HCT116 (cell line): ENCODE data around the gene LCE2C. TPM values are rescaled to one million over a fixed set of nuclear protein-coding genes. Genes with fewer than 3 reads are reported as not detected.

Source experiments
- ATAC-seq: fragments of 200-7000 bp; cut with Tn5 transposase; 2 replicates; pipeline ENCODE4 v1.9.1; 2020; ENCODE audit warnings: mild to moderate bottlenecking, moderate library complexity
- BruUV-seq: library from RNA; stranded (reverse); fragments of 400-500 nt; replicated peaks from 2 replicates; lab custom pipeline; 2021; lab: Mats Ljungman, UMichigan
- CTCF ChIA-PET: fragments of 300-600 bp; sonication (Branson Sonifier 250); formaldehyde crosslinking; loops from one replicate; lab custom pipeline; 2021; ENCODE audit warnings: antibody characterized with exemption; lab: Charles Lee
- POLR2A ChIA-PET: fragments of 300-600, 350-600 bp; sonication (Branson Sonifier 250); formaldehyde crosslinking; loops from one replicate; lab custom pipeline; 2021; ENCODE audit warnings: antibody characterized with exemption; lab: Charles Lee
- RAD21 ChIA-PET, 2 experiments: fragments of 300-600 bp; sonication (Branson Sonifier 250); formaldehyde crosslinking; loops; one replicate each; lab custom pipeline; 2023; ENCODE audit warnings: low total read pairs in 2 of 2; ENCODE audit not compliant: uncharacterized antibody in 2 of 2, unreplicated experiment in 2 of 2, low non-redundant PET in 1 of 2; lab: Charles Lee
- DNase-seq: peaks from one replicate; pipeline ENCODE4 v3.0.0-alpha.2; 2010; ENCODE audit warnings: low read depth, low spot score
- H2AFZ ChIP-seq: fragments of 200-600 bp; shearing (Covaris generic), sonication (generic); 2 replicates; pipeline ENCODE4 v1.6.1; 2017; ENCODE audit warnings: low read depth, mixed run types, mixed read lengths, antibody characterized with exemption, low read length; ENCODE audit not compliant: poor library complexity, severe bottlenecking
- H3K27ac ChIP-seq: 2 replicates; pipeline ENCODE4 v1.5.1; 2012; ENCODE audit warnings: low read depth, low read length
- H3K27me3 ChIP-seq: fragments of 200-600 bp; sonication (generic); 2 replicates; pipeline ENCODE4 v1.6.1; 2016; ENCODE audit warnings: mixed run types, low read length, mixed read lengths; ENCODE audit not compliant: insufficient read depth
- H3K36me3 ChIP-seq, 2 experiments: fragments of 200-500 bp in 1 of 2; fragments of 200-600 bp in 1 of 2; sonication (Bioruptor generic) in 1 of 2; sonication (generic) in 1 of 2; 2 replicates each; pipeline versions ENCODE4 v1.5.1 to v1.6.1; 2014 to 2016; ENCODE audit warnings: low read length in 2 of 2, inconsistent platforms in 1 of 2, mixed read lengths in 1 of 2, mixed run types in 1 of 2; ENCODE audit not compliant: insufficient read depth in 2 of 2, control insufficient read depth in 1 of 2
- H3K4me1 ChIP-seq, 2 experiments: fragments of 200-600 bp in 1 of 2; sonication (generic) in 1 of 2; 2 replicates each; pipeline versions ENCODE4 v1.5.1 to v1.6.1; 2012 to 2017; ENCODE audit warnings: low read length in 2 of 2, inconsistent platforms in 1 of 2, mild to moderate bottlenecking in 1 of 2, mixed read lengths in 1 of 2, mixed run types in 1 of 2, moderate library complexity in 1 of 2; ENCODE audit not compliant: insufficient read depth in 2 of 2, control insufficient read depth in 1 of 2
- H3K4me2 ChIP-seq: fragments of 200-600 bp; sonication (generic); 2 replicates; pipeline ENCODE4 v1.6.1; 2017; ENCODE audit warnings: mixed run types, low read length, mixed read lengths
- H3K4me3 ChIP-seq, 2 experiments: fragments of 200-600 bp in 1 of 2; sonication (generic) in 1 of 2; replicated peaks in 1 of 2; 2 replicates each; pipeline ENCODE4 v1.5.1; 2011 to 2016; ENCODE audit warnings: low read length in 2 of 2, control low read depth in 1 of 2, low read depth in 1 of 2, mild to moderate bottlenecking in 1 of 2, mixed read lengths in 1 of 2, mixed run types in 1 of 2
- H3K79me2 ChIP-seq: fragments of 200-600 bp; sonication (generic); 2 replicates; pipeline ENCODE4 v1.6.1; 2017; ENCODE audit warnings: mild to moderate bottlenecking, mixed run types, low read length, moderate library complexity, mixed read lengths; ENCODE audit not compliant: insufficient read depth
- H3K9ac ChIP-seq: fragments of 200-600 bp; sonication (generic); 2 replicates; pipeline ENCODE4 v1.6.1; 2016; ENCODE audit warnings: low read length, mixed read lengths
- H3K9me2 ChIP-seq: fragments of 200-600 bp; sonication (generic), shearing (Covaris generic); 2 replicates; pipeline ENCODE4 v1.6.1; 2017; ENCODE audit warnings: mixed run types, mild to moderate bottlenecking, moderate library complexity; ENCODE audit not compliant: insufficient read depth
- H3K9me3 ChIP-seq, 2 experiments: fragments of 200-500 bp in 1 of 2; fragments of 200-600 bp in 1 of 2; sonication (Bioruptor generic) in 1 of 2; sonication (generic) in 1 of 2; 2 replicates each; pipeline ENCODE4 v1.6.1; 2014 to 2017; ENCODE audit warnings: low read length in 2 of 2, mixed read lengths in 2 of 2, inconsistent platforms in 1 of 2, low read depth in 1 of 2, mild to moderate bottlenecking in 1 of 2, mixed run types in 1 of 2, moderate library complexity in 1 of 2; ENCODE audit not compliant: control insufficient read depth in 1 of 2, insufficient read depth in 1 of 2
- H4K20me1 ChIP-seq: fragments of 200-600 bp; sonication (generic), shearing (Covaris generic); 2 replicates; pipeline ENCODE4 v1.6.1; 2017; ENCODE audit warnings: mixed run types, mild to moderate bottlenecking, moderate library complexity; ENCODE audit not compliant: insufficient read depth
- CEBPB ChIP-seq: IDR thresholded peaks from 2 replicates; pipeline ENCODE4 v1.6.1; 2012; ENCODE audit warnings: low read depth
- CTCF ChIP-seq, 3 experiments: fragments of 200-600 bp in 1 of 3; sonication (generic) in 1 of 3; IDR thresholded peaks in 2 of 3; conservative IDR thresholded peaks in 1 of 3; 2 replicates each; pipeline ENCODE4 v1.5.1; 2012 to 2017; ENCODE audit warnings: low read depth in 2 of 3, low read length in 2 of 3, antibody characterized with exemption in 1 of 3, borderline replicate concordance in 1 of 3, control low read depth in 1 of 3, mild to moderate bottlenecking in 1 of 3, mixed read lengths in 1 of 3, mixed run types in 1 of 3, moderate library complexity in 1 of 3; ENCODE audit not compliant: insufficient read depth in 1 of 3
- EGR1 ChIP-seq: IDR thresholded peaks from 2 replicates; pipeline ENCODE4 v1.6.1; 2012; ENCODE audit warnings: low read depth
- EZH2 ChIP-seq: fragments of 200-600 bp; sonication (generic); IDR thresholded peaks from 2 replicates; pipeline ENCODE4 v1.6.1; 2017; ENCODE audit warnings: antibody characterized with exemption, mixed run types
- EZH2phosphoT487 ChIP-seq: fragments of 200-600 bp; IDR thresholded peaks from 2 replicates; pipeline ENCODE4 v1.6.1; 2018; ENCODE audit warnings: antibody characterized with exemption, borderline replicate concordance
- FOSL1 ChIP-seq: IDR thresholded peaks from 2 replicates; pipeline ENCODE4 v1.6.1; 2012; ENCODE audit warnings: low read depth
- JUND ChIP-seq: IDR thresholded peaks from 2 replicates; pipeline ENCODE4 v1.6.1; 2012
- RAD21 ChIP-seq: IDR thresholded peaks from 2 replicates; pipeline ENCODE4 v1.6.1; 2012; ENCODE audit warnings: low read depth, mild to moderate bottlenecking
- SIN3A ChIP-seq: IDR thresholded peaks from 2 replicates; pipeline ENCODE4 v1.6.1; 2012; ENCODE audit warnings: low read depth
- SP1 ChIP-seq: IDR thresholded peaks from 2 replicates; pipeline ENCODE4 v1.6.1; 2012; ENCODE audit warnings: low read depth
- SRF ChIP-seq: IDR thresholded peaks from 2 replicates; pipeline ENCODE4 v1.6.1; 2012; ENCODE audit warnings: low read depth
- YY1 ChIP-seq: IDR thresholded peaks from 2 replicates; pipeline ENCODE4 v1.6.1; 2011; ENCODE audit warnings: low read length, low read depth, moderate library complexity, mild to moderate bottlenecking; ENCODE audit not compliant: insufficient replicate concordance; ENCODE audit errors: extremely low read depth
- ZFX ChIP-seq: fragments of 450-650 bp; IDR thresholded peaks from 2 replicates; pipeline ENCODE4 v1.6.1; 2017
- ZNF274 ChIP-seq: fragments of 200-500 bp; sonication (Bioruptor generic); IDR thresholded peaks from 2 replicates; pipeline ENCODE4 v1.6.1; 2014; ENCODE audit warnings: mild to moderate bottlenecking, low read depth, low read length, inconsistent platforms
- intact Hi-C: fragments of 100-400 bp; cut with micrococcal nuclease; formaldehyde crosslinking; loops from 2 replicates; pipeline ENCODE4 v1.10.0; 2022
- total RNA-seq: library from RNA; stranded (reverse); gene quantifications from one replicate; pipeline ENCODE4 v1.2.1, GENCODE V29; 2021; ENCODE audit not compliant: unreplicated experiment
- TF ChIP-seq, protein P1 (sequence below): IDR thresholded peaks from 2 replicates; pipeline ENCODE4 v1.6.1; 2012
- TF ChIP-seq, protein P2 (sequence below): IDR thresholded peaks from 2 replicates; pipeline ENCODE4 v1.6.1; 2012; ENCODE audit warnings: low read depth

Gene LCE2C
- total RNA-seq, 1 experiment from 2014 or later = not detected

GRCh38 chr1:152657677-152658076, 17.4 kb upstream of the LCE2C start:
- ChIA-PET POLR2A (no interaction called here), CTCF (interaction anchor here (0.9 kb wide), 1 partner anchor 213 kb away, joined by 3 read pairs; no protein-coding TSS in a partner anchor), RAD21 (no interaction called here)
- intact Hi-C loops = no loop called here
- Histone ChIP-seq H3K4me1 (no peaks in the 10 kb centered on the region), H4K20me1 (no peaks in the 10 kb centered on the region), H3K9ac (no peak overlapping the region), H3K27ac (no peak overlapping the region), H3K79me2 (no peaks in the 10 kb centered on the region), H3K4me2 (no peak overlapping the region), H3K9me2 (no peaks in the 10 kb centered on the region), H3K4me3 (no peak overlapping the region), H2AFZ (no peak overlapping the region), H3K36me3 (no peaks in the 10 kb centered on the region), H3K9me3 (no peaks in the 10 kb centered on the region), H3K27me3 (peaks cover 46% of the 10 kb centered on the region)
- ATAC-seq = no peak
- TF ChIP-seq SRF = no peak
- no peak for TF ChIP-seq JUND
- TF ChIP-seq SIN3A = no peak
- no peak for TF ChIP-seq SP1
- no peak for TF ChIP-seq FOSL1
- TF ChIP-seq, protein P1, sequence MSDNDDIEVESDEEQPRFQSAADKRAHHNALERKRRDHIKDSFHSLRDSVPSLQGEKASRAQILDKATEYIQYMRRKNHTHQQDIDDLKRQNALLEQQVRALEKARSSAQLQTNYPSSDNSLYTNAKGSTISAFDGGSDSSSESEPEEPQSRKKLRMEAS = no peak
- no peak for TF ChIP-seq CTCF (IDR thresholded peaks at IDR 0.05 in 2 of 3, conservative IDR thresholded peaks at IDR 0.05 in 1 of 3; ENCODE audit: borderline replicate concordance in 1 of 3, insufficient read depth in 1 of 3, low read depth in 2 of 3, low read length in 2 of 3)
- no peak for TF ChIP-seq RAD21
- TF ChIP-seq EZH2 = no peak
- TF ChIP-seq ZFX = no peak
- DNase-seq = no peak
- BruUV-seq = no TSS peak

DNA sequence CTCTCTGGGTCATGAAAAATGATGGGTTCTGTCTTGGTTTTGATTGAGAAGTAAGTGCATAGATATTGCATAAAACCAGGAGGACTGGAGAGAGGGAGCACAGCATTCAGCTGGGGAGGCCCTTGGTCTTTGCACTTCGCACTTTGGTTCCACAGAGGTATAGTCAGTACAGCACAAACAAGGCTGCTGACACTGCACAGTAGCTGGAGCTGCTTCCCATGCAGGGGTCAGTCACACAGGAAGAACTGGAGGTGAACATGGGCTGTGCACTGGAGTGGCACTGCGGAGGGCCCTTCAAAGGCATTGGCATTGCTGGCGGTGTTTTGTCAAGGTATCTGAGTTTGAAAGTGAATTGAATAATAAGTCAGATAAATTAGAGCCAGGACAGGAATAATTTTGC, 16.4 kb upstream of the LCE2C start:
- H3K9me2 ChIP-seq = no peaks in the 10 kb centered on the region
- no peaks in the 10 kb centered on the region for H3K36me3 ChIP-seq
- no peak overlapping the region for H3K4me3 ChIP-seq
- H3K4me2 ChIP-seq = no peak overlapping the region
- no peak overlapping the region for H3K27ac ChIP-seq
- ChIA-PET RAD21 (no interaction called here), CTCF (interaction anchor here (0.9 kb wide), 1 partner anchor 213 kb away, joined by 3 read pairs; no protein-coding TSS in a partner anchor), POLR2A (no interaction called here)
- no peaks in the 10 kb centered on the region for H4K20me1 ChIP-seq
- no peaks in the 10 kb centered on the region for H3K9me3 ChIP-seq
- ATAC-seq = no peak
- intact Hi-C loops = no loop called here
- no peaks in the 10 kb centered on the region for H3K4me1 ChIP-seq
- no peak overlapping the region for H3K9ac ChIP-seq
- peaks cover 50% of the 10 kb centered on the region for H3K27me3 ChIP-seq
- no peak overlapping the region for H2AFZ ChIP-seq
- DNase-seq = no peak
- BruUV-seq = no TSS peak
- no peaks in the 10 kb centered on the region for H3K79me2 ChIP-seq
- TF ChIP-seq EGR1 = no peak
- TF ChIP-seq SIN3A = no peak
- TF ChIP-seq CEBPB = no peak
- TF ChIP-seq EZH2phosphoT487 = no peak
- no peak for TF ChIP-seq YY1
- TF ChIP-seq, protein P2, sequence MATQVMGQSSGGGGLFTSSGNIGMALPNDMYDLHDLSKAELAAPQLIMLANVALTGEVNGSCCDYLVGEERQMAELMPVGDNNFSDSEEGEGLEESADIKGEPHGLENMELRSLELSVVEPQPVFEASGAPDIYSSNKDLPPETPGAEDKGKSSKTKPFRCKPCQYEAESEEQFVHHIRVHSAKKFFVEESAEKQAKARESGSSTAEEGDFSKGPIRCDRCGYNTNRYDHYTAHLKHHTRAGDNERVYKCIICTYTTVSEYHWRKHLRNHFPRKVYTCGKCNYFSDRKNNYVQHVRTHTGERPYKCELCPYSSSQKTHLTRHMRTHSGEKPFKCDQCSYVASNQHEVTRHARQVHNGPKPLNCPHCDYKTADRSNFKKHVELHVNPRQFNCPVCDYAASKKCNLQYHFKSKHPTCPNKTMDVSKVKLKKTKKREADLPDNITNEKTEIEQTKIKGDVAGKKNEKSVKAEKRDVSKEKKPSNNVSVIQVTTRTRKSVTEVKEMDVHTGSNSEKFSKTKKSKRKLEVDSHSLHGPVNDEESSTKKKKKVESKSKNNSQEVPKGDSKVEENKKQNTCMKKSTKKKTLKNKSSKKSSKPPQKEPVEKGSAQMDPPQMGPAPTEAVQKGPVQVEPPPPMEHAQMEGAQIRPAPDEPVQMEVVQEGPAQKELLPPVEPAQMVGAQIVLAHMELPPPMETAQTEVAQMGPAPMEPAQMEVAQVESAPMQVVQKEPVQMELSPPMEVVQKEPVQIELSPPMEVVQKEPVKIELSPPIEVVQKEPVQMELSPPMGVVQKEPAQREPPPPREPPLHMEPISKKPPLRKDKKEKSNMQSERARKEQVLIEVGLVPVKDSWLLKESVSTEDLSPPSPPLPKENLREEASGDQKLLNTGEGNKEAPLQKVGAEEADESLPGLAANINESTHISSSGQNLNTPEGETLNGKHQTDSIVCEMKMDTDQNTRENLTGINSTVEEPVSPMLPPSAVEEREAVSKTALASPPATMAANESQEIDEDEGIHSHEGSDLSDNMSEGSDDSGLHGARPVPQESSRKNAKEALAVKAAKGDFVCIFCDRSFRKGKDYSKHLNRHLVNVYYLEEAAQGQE = no peak
- TF ChIP-seq SP1 = no peak
- TF ChIP-seq ZNF274 = no peak
